ENCODE data around the gene NRAP. TPM values are rescaled to one million over a fixed set of nuclear protein-coding genes. Genes with fewer than 3 reads are reported as not detected.

NRAP gene
- total and polyA plus RNA-seq, 2 of the 4 experiments (the other 2 are of a cell fraction), result not detected

- H3K27me3 ChIP-seq (ENCODE audit: control insufficient read depth, insufficient read depth, low read length), result peaks cover 13% of the 10 kb centered on the region
- H2BK120ac ChIP-seq (ENCODE audit: low read depth, low read length), result no peak overlapping the region
- H4K20me1 ChIP-seq (ENCODE audit: insufficient read depth, low read length), result no peaks in the 10 kb centered on the region
- H4K5ac ChIP-seq (ENCODE audit: low read depth, low read length), result no peak overlapping the region
- H3K27ac ChIP-seq (ENCODE audit: insufficient read depth, low read length), result no peak overlapping the region
- ChIA-PET CTCF (interaction anchor here (1.2 kb wide), 1 partner anchor 22 kb away, joined by 3 read pairs; no protein-coding TSS in a partner anchor), POLR2A (ENCODE audit: unreplicated experiment) (no interaction called here)
- no peak overlapping the region for H4K91ac ChIP-seq (ENCODE audit: insufficient read depth, low read depth, low read length)
- no peaks in the 10 kb centered on the region for H3K9me3 ChIP-seq (ENCODE audit: control insufficient read depth, insufficient read depth, low read length)
- no peak overlapping the region for H3K56ac ChIP-seq (ENCODE audit: extremely low read depth, insufficient read depth, low read length)
- H3K36me3 ChIP-seq (ENCODE audit: control insufficient read depth, insufficient read depth, low read length), result no peaks in the 10 kb centered on the region
- no peak for ATAC-seq (ENCODE audit: low read depth)
- intact Hi-C loops (cut with micrococcal nuclease) (no loop called here), dilution Hi-C loops (cut with HindIII; ENCODE audit: low sequenced_read_pairs, unreplicated experiment) (no loop called here), in situ Hi-C loops (cut with MboI; ENCODE audit: low sequenced_read_pairs) (no loop called here)
- no peak overlapping the region for H2BK15ac ChIP-seq (ENCODE audit: low read depth, low read length)
- no peak overlapping the region for H3K4ac ChIP-seq (ENCODE audit: low read depth, low read length)
- H3K18ac ChIP-seq (ENCODE audit: low read depth, low read length), result no peak overlapping the region
- H3K14ac ChIP-seq (replicated peaks; ENCODE audit: low read depth, low read length), result no peak overlapping the region
- no peak overlapping the region for H2AK9ac ChIP-seq (replicated peaks; ENCODE audit: low read depth, low read length, poor library complexity)
- no peak overlapping the region for H2BK5ac ChIP-seq (ENCODE audit: low read depth, low read length, poor library complexity, severe bottlenecking)
- H3K23ac ChIP-seq (ENCODE audit: low read depth, low read length), result no peak overlapping the region
- no peak overlapping the region for H2AFZ ChIP-seq (replicated peaks; ENCODE audit: low read length, poor library complexity)
- no peak overlapping the region for H2AK5ac ChIP-seq (ENCODE audit: low read depth, low read length)
- no peak overlapping the region for H4K8ac ChIP-seq (ENCODE audit: low read depth in 2 of 2, low read length in 2 of 2)
- H3K9ac ChIP-seq (ENCODE audit: low read depth, low read length), result no peak overlapping the region
- no peak overlapping the region for H2BK20ac ChIP-seq (ENCODE audit: low read depth, low read length)
- H3K79me1 ChIP-seq (ENCODE audit: low read depth in 1 of 2, low read length in 2 of 2), result no peaks in the 10 kb centered on the region
- H3K9me1 ChIP-seq (ENCODE audit: insufficient read depth, low read length), result no peaks in the 10 kb centered on the region
- TF ChIP-seq RAD21 (IDR thresholded peaks at IDR 0.05; ENCODE audit: low read length) (no peak), CHD1 (IDR thresholded peaks at IDR 0.05; ENCODE audit: low read depth, low read length) (no peak), MAFK (IDR thresholded peaks at IDR 0.05; ENCODE audit: low read depth, low read length) (no peak), BHLHE40 (IDR thresholded peaks at IDR 0.05; ENCODE audit: low read depth, low read length) (no peak), CTCF (conservative IDR thresholded peaks at IDR 0.05; ENCODE audit: low read depth, low read length) (no peak), SMC3 (IDR thresholded peaks at IDR 0.05; ENCODE audit: low read depth, low read length) (no peak), MXI1 (IDR thresholded peaks at IDR 0.05; ENCODE audit: borderline replicate concordance, low read depth, low read length) (no peak), MAZ (IDR thresholded peaks at IDR 0.05; ENCODE audit: borderline replicate concordance, low read depth, low read length) (no peak), FOS (IDR thresholded peaks at IDR 0.05; ENCODE audit: low read depth, low read length) (no peak), NFE2L2 (IDR thresholded peaks at IDR 0.05; ENCODE audit: low read depth, low read length) (no peak), RCOR1 (IDR thresholded peaks at IDR 0.05; ENCODE audit: insufficient replicate concordance, low read length) (no peak), POLR2A (IDR thresholded peaks at IDR 0.05; ENCODE audit: low read depth, low read length) (no peak), CEBPB (IDR thresholded peaks at IDR 0.05; ENCODE audit: low read depth, low read length) (no peak), RFX5 (IDR thresholded peaks at IDR 0.05; ENCODE audit: low read depth, low read length) (no peak)
- TF ChIP-seq, protein P1, sequence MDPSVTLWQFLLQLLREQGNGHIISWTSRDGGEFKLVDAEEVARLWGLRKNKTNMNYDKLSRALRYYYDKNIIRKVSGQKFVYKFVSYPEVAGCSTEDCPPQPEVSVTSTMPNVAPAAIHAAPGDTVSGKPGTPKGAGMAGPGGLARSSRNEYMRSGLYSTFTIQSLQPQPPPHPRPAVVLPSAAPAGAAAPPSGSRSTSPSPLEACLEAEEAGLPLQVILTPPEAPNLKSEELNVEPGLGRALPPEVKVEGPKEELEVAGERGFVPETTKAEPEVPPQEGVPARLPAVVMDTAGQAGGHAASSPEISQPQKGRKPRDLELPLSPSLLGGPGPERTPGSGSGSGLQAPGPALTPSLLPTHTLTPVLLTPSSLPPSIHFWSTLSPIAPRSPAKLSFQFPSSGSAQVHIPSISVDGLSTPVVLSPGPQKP (IDR thresholded peaks at IDR 0.05; ENCODE audit: borderline replicate concordance, low read depth, low read length), result no peak
- TF ChIP-seq, protein P2, sequence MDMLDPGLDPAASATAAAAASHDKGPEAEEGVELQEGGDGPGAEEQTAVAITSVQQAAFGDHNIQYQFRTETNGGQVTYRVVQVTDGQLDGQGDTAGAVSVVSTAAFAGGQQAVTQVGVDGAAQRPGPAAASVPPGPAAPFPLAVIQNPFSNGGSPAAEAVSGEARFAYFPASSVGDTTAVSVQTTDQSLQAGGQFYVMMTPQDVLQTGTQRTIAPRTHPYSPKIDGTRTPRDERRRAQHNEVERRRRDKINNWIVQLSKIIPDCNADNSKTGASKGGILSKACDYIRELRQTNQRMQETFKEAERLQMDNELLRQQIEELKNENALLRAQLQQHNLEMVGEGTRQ (IDR thresholded peaks at IDR 0.05; ENCODE audit: low read depth, low read length), result no peak
- no TSS peak for BruUV-seq (replicated peaks)
- no peaks in the 10 kb centered on the region for H3K4me1 ChIP-seq (ENCODE audit: control insufficient read depth, insufficient read depth, low read length)
- no peak overlapping the region for H3K4me3 ChIP-seq (ENCODE audit: insufficient read depth, low read depth, low read length)
- no peak for DNase-seq
- no peak overlapping the region for H3K4me2 ChIP-seq (ENCODE audit: low read depth, low read length)
These were observed 6.3 kb downstream of the NRAP start for GRCh38 chr10:113657544-113657943.
